ENCODE results near the gene CTAGE9.
"Not testable (repeated sequence)": the region's sequence is repeated elsewhere in the genome, so short reads cannot be mapped to it uniquely, and the experiment has no call there.

- TF ChIP-seq CTCF (conservative IDR thresholded peaks at IDR 0.05; ENCODE audit: low read length); EZH2phosphoT487 (IDR thresholded peaks at IDR 0.05; ENCODE audit: borderline replicate concordance, low read depth, low read length): not testable (repeated sequence)
Measured at GRCh38 chr6:131751012-131751715, 40.3 kb upstream of the CTAGE9 start.
